ENCODE measurements around the gene CUL2.

DNA sequence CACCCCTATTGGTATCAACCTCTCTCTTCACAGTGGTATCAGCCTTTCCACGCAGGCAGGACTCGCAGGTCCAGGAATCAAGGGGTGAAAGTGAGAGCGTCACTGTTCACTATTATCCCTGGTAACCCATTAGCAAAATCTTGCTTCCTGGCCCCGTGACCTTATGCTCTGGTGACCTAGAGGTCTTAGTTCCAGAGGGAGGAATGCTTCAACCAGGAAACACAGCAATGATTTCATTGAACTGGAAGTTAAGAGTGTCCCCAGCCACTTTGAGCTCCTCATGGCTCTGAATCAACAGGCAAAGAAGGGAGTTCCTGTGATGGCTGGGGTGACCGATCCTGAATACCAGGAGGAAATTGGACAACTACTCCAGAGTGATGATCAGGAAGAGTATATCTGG is 90.6 kb downstream of the CUL2 start:
- TF ChIP-seq POLR2A (IDR thresholded peaks at IDR 0.05): no peak
- TF ChIP-seq, protein P1, sequence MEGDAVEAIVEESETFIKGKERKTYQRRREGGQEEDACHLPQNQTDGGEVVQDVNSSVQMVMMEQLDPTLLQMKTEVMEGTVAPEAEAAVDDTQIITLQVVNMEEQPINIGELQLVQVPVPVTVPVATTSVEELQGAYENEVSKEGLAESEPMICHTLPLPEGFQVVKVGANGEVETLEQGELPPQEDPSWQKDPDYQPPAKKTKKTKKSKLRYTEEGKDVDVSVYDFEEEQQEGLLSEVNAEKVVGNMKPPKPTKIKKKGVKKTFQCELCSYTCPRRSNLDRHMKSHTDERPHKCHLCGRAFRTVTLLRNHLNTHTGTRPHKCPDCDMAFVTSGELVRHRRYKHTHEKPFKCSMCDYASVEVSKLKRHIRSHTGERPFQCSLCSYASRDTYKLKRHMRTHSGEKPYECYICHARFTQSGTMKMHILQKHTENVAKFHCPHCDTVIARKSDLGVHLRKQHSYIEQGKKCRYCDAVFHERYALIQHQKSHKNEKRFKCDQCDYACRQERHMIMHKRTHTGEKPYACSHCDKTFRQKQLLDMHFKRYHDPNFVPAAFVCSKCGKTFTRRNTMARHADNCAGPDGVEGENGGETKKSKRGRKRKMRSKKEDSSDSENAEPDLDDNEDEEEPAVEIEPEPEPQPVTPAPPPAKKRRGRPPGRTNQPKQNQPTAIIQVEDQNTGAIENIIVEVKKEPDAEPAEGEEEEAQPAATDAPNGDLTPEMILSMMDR (IDR thresholded peaks at IDR 0.05): no peak
